ENCODE measurements around the gene AMFR. TPM values are rescaled to one million over a fixed set of nuclear protein-coding genes. Genes with fewer than 3 reads are reported as not detected.
A peak's percentile ranks its signal among the peaks of the same experiment; 100 is the strongest.
"Not testable (repeated sequence)": the region's sequence is repeated elsewhere in the genome, so short reads cannot be mapped to it uniquely, and the experiment has no call there.

The AMFR gene
- polyA plus RNA-seq, 3 donors: 141 to 145 (median 144) TPM

DNA sequence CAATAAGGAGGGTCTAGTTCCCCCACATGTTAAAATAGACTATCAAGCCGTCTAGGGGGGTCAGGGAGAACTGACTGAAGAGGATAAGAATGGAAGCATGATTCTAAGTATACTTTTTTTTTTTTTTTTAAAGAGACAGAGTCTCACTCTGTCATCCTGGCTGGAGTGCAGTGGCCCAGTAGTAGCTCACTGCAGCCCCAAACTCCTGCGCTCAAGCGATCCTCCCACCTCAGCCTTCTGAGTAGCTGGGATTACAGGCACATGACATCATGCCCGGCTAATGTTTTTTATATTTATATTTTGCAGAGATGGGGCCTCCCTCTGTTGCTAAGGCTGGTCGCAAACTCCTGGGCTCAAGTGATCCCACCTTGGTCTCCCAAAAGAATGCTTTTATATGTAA, 14.2 kb downstream of the AMFR start:
- no peak for DNase-seq (ENCODE audit: extremely low read depth in 1 of 11, low read depth in 9 of 11, low spot score in 4 of 11)

DNA sequence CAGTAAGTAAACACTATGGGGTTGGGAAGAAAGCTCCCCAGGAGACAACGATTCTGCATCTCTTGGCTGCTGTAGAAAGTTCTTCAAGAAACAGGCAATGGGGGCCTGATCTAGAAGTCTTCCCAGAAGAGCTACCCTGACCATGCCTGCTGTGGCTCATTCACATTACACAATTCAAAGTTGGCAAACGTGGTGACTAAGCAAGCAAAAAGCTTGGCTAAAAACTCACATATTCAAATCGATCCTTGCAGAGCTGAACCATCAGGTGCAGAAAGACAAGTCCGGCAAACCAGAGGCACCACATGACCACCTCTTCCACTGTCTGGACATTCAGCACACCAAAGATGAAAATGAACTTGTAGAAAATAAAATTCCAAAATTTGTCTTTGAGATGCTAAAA, 16.1 kb downstream of the AMFR start:
- DNase-seq (ENCODE audit: extremely low read depth in 1 of 11, low read depth in 9 of 11, low spot score in 4 of 11): no peak

DNA sequence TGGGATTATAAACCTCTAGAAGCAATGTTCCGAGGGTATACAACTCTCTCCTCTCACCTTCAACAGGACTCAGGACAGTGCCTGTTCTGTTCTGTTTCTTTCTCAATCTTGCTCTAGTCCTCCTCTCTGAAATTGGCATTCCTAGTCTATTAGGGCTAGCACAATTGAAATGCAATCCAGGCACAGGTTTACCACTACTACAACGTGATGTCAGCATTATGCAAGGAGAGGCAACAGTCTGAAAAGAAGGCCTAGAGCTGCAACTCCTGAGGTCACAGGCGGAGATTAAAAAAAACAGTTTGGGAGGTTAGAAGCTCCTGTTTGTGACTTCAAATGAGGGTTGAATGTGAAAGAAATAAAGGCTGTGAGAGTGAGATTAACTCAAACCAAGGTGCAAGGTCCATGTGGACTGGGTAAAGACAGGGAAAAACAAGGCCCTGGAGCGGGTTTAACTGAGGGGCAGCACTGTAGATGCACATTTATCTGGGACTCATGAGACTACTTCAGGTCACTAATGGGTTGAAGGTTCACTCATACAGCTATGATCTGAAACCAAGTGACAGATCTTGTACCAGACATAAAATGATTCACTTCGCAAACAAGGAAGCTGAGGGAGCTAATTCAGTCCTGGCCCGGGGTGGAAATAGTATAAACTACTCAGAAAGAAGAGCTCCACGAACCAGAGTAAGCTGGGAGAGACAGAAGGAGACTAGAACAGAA, 16.8 kb downstream of the AMFR start:
- DNase-seq (ENCODE audit: extremely low read depth in 1 of 11, low read depth in 9 of 11, low spot score in 4 of 11): no peak

DNA sequence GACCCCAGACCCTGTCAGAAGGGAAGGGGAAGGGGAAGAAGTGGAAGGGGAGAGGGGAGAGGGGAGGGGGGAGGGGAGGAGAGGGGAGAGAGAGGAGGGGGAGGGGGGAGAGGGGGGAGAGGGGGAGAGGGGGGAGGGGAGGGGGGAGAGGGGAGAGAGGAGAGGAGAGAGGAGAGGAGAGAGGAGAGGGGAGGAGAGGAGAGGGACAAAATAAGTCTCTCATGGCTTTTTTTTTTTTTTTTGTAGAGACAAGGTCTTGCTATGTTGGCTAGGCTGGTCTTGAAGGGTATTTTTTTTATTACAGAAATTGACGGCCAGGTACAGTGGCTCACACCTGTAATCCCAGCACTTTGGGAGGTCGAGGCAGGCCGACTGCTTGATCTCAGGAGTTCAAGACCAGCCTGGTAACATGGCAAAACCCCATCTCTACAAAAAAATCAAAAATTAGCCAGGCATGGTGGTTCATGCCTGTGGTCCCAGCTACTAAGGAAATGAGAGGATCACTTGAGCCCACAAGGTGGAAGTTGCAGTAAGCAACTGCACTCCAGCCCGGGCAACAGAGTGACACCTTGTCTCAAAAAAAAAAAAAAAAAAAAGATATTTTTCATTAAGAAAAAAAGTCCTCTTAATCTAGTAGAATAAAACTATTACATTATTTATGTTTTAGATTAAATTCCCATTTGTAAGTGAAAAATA, 19.2 kb downstream of the AMFR start:
- no peak for DNase-seq (ENCODE audit: extremely low read depth in 1 of 11, low read depth in 9 of 11, low spot score in 4 of 11)

DNA sequence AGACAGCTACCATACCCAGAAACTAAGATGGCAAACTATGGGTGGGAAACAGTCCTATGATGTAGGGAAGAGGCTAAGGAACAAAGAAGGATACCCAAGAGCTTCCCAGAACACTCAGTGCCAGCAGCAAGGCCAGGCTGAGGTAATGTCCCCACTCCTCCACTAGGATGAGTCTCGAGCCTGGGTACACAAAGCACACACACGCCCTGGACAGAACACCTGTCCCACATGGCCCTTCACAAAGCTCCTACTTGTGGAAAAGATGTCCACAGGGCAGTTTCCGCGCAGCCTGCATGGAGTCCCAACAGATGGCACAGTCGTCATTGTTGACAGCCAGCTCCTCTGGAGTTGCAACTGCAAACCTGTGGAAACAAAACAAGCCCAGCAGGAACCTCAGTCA, 23.9 kb downstream of the AMFR start:
- DNase-seq (ENCODE audit: extremely low read depth in 1 of 11, low read depth in 9 of 11, low spot score in 4 of 11): no peak

DNA sequence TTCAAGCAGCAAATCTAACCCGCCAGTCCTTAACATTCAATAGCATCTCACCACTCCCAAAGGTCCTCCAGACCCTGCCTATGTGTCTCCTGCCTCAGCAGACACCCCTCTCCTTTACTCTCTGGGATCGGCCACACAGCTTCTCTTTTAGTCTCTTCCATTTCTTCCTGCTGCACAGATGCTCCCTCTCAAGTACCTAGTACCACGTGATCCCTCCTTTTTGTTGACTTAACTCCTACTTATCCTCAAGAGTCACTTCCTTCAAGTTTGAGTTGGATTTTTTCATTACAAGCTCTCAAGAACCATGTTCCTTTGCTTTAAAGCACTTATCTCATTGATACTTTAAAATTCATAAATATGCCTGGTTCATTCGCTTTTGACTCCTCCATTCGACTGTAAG, 24.9 kb downstream of the AMFR start:
- DNase-seq (ENCODE audit: extremely low read depth in 1 of 11, low read depth in 9 of 11, low spot score in 4 of 11): no peak

DNA sequence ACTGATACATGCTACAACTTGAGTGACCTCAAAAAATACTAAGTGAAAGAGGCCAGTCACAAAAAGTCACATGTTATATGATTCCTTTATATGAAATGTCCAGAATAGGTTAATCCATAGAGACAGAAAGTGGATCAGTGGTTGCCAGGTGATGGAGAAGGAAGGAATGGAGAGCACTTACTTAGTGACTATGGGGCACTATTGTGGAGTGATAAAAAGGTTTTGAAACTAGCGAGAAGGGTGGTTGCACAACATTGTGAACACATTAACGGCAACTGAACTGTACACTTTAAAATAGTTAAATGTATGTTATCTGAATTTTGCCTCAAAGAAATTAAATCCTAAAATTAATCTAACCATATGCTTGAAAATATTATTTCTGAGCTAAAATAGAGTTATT, 25.9 kb downstream of the AMFR start:
- DNase-seq (ENCODE audit: extremely low read depth in 1 of 11, low read depth in 9 of 11, low spot score in 4 of 11): no peak

DNA sequence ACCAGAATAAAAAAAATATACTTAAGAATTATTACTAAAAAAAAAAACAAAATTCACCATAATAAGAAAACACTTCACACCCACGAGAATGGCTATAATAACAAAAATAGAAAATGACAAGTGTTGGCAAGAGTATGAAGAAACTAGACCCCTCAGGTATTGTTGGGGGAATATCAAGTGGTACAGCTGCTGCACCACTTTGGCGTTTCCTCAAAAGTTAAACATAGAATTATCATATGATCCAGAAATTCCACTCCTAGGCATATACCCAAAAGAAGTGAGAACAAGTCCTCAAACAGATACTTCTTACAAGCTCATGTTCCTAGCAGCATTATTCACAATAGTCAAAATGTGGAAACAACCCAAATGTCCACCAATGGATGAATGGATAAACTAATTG, 26.3 kb downstream of the AMFR start:
- no peak for DNase-seq (ENCODE audit: extremely low read depth in 1 of 11, low read depth in 9 of 11, low spot score in 4 of 11)

DNA sequence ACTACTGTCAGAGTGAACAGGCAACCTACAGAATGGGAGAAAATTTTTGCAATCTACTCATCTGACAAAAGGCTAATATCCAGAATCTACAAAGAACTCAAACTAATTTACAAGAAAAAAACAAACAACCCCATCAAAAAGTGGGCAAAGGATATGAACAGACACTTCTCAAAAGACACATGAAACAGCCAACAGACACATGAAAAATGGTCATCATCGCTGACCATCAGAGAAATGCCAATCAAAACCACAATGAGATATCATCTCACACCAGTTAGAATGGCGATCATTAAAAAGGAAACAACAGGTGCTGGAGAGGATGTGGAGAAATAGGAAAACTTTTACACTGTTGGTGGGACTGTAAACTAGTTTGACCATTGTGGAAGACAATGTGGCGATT, 28.6 kb downstream of the AMFR start:
- DNase-seq (ENCODE audit: extremely low read depth in 1 of 11, low read depth in 9 of 11, low spot score in 4 of 11): not testable (repeated sequence)

DNA sequence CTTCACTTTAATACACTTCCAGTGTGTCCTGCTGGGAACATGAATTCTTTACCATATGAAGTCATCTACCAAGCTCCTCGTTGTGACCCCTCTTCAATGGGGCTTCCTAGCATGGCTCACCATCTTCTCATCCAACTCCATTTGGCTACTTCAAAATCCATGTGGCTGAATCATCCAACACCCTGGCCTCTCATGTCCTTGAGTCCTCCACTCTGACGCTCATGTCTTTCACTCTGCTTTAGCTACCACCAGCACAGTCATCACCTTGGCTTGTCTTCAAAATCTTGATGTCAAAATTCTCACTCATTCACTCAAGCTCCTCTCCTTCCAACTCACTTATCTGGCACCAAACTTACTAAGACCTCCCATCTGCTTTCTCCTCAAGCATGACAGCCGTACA, 35.8 kb downstream of the AMFR start:
- DNase-seq (ENCODE audit: extremely low read depth in 1 of 11, low read depth in 9 of 11, low spot score in 4 of 11): no peak

DNA sequence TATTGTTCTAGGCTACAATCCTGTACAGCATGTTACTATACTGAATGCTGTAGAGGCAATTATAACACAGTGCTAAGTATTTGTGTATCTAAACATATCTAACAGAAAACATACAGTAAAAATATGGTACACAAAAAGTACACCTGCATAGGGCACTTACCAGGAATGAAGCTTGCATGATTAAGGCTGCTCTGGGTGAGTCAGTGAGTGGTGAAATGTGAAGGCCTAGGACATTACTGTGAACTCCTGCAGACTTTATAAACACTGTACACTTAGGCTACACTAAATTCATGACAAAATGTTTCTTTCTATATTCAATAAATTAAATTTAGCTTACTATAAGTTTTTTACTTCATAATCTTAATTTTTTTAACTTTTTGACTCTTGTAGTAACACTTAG, 37.1 kb downstream of the AMFR start:
- no peak for DNase-seq (ENCODE audit: extremely low read depth in 1 of 11, low read depth in 9 of 11, low spot score in 4 of 11)

DNA sequence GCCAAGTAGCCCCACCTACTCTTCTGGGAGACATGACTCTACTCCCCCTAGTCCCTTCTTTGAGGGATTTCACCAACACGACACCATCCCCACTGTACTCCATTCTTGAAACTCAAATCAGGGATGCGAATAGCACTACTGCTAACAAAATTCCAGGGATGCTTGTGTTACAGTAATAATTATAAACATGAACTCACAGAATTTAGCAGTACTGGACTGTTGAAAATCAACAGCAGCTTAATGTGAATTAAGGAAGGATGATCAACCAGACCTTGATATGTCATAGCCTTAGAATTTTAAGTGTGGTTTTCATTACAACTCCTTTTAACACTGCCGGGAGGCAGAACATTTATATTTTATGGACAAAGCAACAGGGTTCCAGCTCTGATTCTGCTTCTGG, 37.9 kb downstream of the AMFR start:
- no peak for DNase-seq (ENCODE audit: extremely low read depth in 1 of 11, low read depth in 9 of 11, low spot score in 4 of 11)

DNA sequence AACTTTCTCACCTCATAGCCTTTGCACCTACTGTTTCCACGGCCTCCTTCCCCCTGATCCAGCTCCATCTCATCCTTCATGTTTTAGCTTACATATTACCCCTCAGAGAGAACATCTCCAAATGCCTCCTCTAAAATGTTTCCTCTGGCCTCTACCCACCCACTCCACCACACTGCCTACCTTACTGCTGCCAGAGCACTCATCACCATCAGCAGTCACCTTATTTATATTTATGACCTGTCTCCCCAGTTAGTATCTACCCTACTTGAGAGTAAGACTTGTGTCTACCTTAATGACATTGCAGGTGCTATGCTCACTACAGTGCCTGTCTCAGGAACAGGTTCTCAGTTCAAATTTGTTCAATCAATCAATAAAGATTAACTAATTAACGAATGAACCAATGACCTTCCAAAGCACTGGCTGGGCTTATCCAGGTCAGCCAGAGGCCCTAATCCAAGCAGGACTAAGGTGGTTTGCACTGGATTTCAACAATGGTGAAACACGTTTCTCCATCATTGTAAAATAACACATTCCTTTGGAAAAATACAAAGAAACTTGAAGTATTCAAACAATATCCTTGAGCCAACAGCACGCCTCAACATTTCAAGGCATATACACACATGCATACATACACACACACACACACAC, 41.1 kb downstream of the AMFR start:
- DNase-seq (ENCODE audit: extremely low read depth in 1 of 11, low read depth in 9 of 11, low spot score in 4 of 11): no peak

DNA sequence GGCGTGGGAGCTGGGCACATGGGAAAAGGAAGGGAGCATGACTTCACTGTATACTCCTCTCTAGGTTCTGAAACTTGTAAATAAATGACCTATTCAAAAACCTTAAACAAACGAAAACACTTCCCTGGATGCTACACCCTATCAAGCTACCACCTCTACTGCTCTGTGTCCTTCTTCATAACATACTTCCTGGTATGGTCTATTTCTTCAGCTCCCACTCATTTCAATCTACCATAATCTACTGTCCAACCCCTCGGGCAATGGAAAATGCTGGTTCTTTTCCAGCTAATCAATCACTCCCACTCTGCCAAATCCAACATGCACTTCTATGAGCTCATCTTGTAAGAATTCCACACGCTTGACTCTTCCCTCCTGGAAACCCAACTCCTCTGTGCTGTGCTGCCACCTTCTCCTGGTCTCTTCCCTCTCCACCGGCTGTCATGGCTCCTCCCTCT, 42.4 kb downstream of the AMFR start:
- no peak for DNase-seq (ENCODE audit: extremely low read depth in 1 of 11, low read depth in 9 of 11, low spot score in 4 of 11)

DNA sequence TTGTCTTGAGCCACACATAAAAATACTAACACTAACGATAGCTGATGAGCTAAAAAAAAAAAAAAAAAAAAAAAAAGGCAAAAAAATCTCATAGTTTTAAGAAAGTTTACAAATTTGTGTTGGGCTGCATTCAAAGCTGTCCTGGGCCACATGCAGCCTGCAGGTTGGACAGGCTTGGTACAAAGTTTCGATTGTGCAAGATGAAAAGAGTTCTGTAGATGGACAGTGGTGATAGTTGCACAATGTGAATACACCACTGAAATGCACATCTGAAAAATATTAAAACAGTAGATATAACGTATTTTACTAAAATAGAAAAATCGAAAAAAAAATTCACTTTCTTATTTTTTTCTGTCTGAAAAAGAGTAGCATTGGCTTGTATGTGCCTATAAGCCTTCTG, 42.9 kb downstream of the AMFR start:
- no peak for DNase-seq (ENCODE audit: extremely low read depth in 1 of 11, low read depth in 9 of 11, low spot score in 4 of 11)

DNA sequence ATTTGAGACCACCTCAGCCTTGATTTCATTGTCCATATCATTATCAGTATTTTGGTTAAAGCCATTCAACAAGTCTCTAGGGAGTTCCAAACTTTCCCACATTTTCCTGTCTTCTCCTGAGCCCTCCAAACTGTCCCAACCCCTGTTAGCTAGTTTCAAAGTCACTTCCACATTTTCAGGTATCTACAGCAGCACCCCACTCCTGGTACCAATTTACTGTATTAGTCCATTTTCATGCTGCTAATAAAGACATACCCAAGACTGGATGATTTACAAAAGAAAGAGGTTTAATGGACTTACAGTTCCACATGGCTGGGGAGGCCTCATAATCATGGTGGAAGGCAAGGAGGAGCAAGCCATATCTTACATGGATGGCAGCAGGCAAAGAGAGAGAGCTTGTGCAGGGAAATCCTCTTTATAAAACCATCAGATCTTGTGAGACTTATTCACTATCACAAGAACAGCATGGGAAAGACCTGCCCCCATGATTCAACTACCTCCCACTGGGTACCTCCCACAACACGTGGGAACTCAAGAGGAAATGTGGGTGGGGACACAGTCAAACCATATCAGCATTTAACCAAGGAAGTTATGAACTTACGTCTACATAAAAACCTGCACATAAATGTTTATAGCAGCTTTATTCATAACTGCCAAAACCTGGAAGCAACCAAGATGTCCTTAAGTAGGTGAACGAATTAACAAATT, 44.4 kb downstream of the AMFR start:
- DNase-seq (ENCODE audit: extremely low read depth in 1 of 11, low read depth in 9 of 11, low spot score in 4 of 11): not testable (repeated sequence)

DNA sequence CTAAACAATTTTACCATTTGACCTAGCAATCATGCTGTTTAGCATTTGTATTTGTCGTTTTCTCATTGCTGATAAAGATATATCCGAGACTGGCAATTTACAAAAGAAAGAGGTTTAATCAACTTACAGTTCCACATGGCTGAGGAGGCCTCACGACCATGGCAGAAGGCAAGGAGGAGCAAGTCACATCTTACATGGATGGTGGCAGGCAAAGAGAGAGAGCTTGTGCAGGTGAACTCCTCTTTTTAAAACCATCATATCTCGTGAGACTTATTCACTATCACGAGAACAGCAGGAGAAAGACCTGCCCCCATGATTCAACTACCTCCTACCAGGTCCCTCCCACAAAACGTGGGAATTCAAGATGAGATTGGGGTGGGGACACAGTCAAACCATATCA, 46.3 kb downstream of the AMFR start:
- not testable (repeated sequence) for DNase-seq (ENCODE audit: extremely low read depth in 1 of 11, low read depth in 9 of 11, low spot score in 4 of 11)

DNA sequence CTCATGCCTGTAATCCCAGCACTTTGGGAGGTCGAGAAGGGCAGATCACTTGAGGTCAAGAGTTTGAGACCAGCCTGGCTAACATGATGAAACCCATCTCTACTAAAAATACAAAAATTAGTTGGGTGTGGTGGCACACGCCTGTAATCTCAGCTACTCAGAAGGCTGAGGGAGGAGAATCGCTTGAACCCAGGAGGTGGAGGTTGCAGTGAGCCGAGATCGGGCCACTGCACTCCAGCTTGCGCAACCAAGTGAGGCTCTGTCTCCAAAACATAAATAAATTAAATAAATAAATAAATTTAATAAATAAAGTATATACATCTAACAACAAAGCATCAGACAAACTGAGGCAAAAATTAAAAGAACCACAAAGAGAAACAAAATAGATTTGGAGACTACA, 49.6 kb downstream of the AMFR start:
- not testable (repeated sequence) for DNase-seq (ENCODE audit: extremely low read depth in 1 of 11, low read depth in 9 of 11, low spot score in 4 of 11)

DNA sequence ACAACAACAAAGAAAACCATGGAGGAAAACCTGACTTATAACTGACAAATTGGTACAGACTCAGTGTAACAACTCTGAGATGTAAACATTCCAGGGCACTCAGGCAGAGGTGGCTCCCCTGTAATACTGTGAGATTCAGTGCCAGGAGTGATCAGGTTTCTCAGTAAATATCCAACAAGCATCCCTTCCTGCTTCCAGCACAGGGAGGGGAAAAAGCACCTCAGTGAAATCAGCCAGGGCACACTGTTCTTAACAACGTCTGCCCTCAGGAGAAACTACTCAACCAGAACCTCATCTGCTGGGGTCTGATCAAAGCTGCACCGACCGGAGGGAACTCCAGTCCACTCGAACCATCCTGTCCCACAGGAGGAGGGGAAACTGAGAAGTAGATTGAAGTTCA, 52.3 kb downstream of the AMFR start:
- peak in 7 of 11 donors; percentile 26 to 80 (median 59) for DNase-seq (ENCODE audit: extremely low read depth in 1 of 11, low read depth in 9 of 11, low spot score in 4 of 11)

Measured in renal cortex interstitium (tissue), 11 donors.